GM18951 (cell line): Measurements from ENCODE around the gene HELZ.
"Not testable (repeated sequence)": the region's sequence is repeated elsewhere in the genome, so short reads cannot be mapped to it uniquely, and the experiment has no call there.

Source experiments
- POLR2A ChIP-seq: IDR thresholded peaks from 4 replicates; pipeline ENCODE4 v1.6.1; 2011; ENCODE audit warnings: mild to moderate bottlenecking; ENCODE audit not compliant: insufficient read length, insufficient read depth; ENCODE audit errors: extremely low read depth
- in situ Hi-C: fragments of 300-500 bp; cut with MboI; formaldehyde crosslinking; loops from one replicate; pipeline ENCODE4 v1.12.0; 2022; ENCODE audit warnings: low sequenced_read_pairs, mixed read lengths, inconsistent platforms; ENCODE audit not compliant: unreplicated experiment

Gene HELZ

GRCh38 chr17:67132366-67132765 is 112.6 kb downstream of the HELZ start:
- TF ChIP-seq POLR2A: no peak
- in situ Hi-C loops: no loop called here

- no peak for TF ChIP-seq POLR2A
- in situ Hi-C loops: no loop called here
Observed at GRCh38 chr17:67130768-67131167, 114.2 kb downstream of the HELZ start.

- TF ChIP-seq POLR2A: no peak
- in situ Hi-C loops: no loop called here
Observed at GRCh38 chr17:67129283-67129682, 115.7 kb downstream of the HELZ start.

DNA sequence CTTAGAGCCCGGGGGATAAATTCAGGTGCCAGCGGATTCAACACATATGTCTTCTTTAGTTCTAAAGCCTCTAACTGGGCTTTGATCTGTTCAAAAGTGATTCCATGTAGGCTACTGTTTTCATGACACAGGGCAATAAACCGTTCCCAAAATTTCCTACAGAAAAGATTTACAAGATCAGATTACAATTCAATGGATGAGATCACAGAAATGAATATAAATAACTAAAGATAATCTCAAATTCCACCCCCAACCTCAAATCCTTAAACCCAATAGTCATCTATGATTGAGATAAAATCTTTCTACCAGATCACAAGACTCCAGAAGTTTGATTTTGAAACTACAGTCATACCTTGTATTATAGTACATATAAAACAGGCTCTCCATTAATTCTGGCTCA is 116.3 kb downstream of the HELZ start:
- in situ Hi-C loops: no loop called here
- TF ChIP-seq POLR2A: no peak

- in situ Hi-C loops: no loop called here
- no peak for TF ChIP-seq POLR2A
Observed at GRCh38 chr17:67127925-67128324, 117.1 kb downstream of the HELZ start.

DNA sequence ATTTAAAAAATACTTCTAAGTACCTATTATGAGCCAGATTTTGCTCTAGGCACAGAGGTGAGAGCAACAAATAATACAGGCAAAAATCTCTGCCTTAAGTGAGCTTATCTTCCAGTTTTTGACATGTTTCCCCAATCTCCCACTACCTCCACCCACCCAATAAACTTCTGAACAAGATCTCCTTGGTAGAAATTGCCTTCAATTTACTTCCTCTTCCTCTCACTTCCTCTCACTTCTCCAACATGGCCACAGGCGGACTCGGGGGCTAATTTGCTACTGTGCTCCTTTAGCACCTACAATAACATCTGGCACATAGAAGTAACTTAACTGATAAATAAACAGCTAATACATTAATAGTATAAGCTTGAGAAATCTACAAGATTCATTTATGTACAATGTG is 118.0 kb downstream of the HELZ start:
- TF ChIP-seq POLR2A: no peak
- in situ Hi-C loops: no loop called here

- in situ Hi-C loops: not testable (repeated sequence)
Observed at GRCh38 chr17:67126543-67126942, 118.5 kb downstream of the HELZ start.

GRCh38 chr17:67125924-67126323 is 119.1 kb downstream of the HELZ start:
- in situ Hi-C loops: no loop called here
- no peak for TF ChIP-seq POLR2A

- TF ChIP-seq POLR2A: no peak
- in situ Hi-C loops: no loop called here
Observed at GRCh38 chr17:67125417-67125816, 119.6 kb downstream of the HELZ start.

- in situ Hi-C loops: no loop called here
- no peak for TF ChIP-seq POLR2A
Observed at GRCh38 chr17:67124450-67125148, 120.4 kb downstream of the HELZ start.

DNA sequence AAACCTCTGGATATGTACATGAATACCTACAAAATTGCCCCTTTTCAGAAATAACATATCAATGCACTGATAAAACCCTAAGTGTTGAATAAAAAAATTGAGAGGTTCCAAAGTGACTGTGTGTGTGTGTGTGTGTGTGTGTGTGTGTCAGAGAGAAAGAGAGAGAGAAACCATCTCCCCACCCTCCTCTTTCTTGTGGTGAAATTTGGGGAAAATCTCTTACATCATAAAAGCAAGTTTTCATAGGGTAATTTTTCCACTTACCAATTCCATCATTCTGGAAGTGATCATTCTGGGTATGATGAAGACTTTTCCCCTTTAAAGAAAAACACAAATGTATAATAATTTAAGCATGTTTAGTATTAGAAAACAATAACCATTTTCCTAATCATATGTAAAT is 121.3 kb downstream of the HELZ start:
- in situ Hi-C loops: no loop called here
- no peak for TF ChIP-seq POLR2A

DNA sequence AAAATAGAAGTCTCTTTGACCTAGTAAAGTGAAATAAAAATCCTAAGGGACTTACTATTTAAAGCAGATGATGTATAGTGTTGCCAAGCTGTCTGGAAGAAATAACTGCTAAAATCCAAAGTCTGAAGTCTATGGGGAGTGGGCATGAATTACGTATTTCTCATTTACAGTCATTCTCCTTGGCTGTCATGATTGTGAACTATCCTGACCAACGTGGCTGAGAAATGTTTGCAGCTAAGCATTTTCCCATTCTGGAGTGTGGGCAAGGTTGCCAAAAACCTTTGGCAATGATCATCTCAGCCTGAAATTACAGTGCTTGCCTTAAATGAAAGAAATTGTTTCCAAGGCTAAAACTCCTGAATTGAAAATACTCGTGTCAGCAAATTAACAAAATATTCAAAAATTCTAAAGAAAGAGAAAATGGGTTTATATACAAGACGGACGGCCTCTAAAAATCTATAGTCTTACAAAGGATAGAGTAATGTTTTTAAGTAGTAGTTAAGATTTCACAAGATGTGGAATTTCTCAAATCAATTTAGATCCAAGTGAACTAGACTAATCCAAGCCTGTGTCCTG is 123.6 kb downstream of the HELZ start:
- in situ Hi-C loops: no loop called here

DNA sequence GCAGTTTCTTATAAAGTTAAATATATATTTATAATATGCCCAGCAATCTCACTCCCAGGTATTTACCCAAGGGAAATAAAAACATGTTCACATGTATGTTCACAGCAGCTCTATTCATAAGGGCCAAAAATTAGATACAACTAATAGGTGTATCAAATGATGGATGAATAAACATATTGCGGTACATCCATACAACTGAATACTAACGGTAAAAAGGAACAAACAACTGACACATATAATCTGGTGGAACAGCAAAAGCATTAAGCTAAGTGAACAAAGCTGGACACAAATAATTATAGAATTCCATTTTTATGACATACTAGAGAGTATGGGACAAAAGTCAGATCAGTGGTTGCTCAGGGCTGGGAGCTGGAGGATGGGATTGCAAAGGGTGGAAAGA is 125.9 kb downstream of the HELZ start:
- no peak for TF ChIP-seq POLR2A
- in situ Hi-C loops: no loop called here

More for the DNA sequence above, 123.6 kb downstream of the HELZ start:
- TF ChIP-seq POLR2A: no peak

GRCh38 chr17:67116045-67116575 is 128.9 kb downstream of the HELZ start:
- TF ChIP-seq POLR2A: no peak
- in situ Hi-C loops: no loop called here

GRCh38 chr17:67115401-67115800 is 129.6 kb downstream of the HELZ start:
- TF ChIP-seq POLR2A: no peak
- in situ Hi-C loops: no loop called here

DNA sequence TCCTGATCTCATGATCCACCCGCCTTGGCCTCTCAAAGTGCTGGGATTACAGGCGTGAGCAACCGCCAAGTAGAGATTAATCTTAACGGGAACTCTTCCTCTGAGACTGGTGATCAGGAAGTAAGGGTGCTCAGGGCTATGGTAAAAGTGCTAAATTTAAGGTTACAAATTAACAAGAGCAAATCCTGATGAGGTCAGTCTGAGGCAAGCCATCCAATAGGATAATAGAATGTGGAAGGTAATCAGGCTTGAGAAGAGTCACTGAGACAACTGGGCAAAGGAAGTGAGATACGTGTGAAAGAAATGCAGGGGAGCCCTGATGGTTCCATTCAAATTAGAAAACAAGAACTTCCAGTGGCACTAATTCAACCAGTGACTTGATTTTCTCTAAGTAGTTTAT is 131.5 kb downstream of the HELZ start:
- in situ Hi-C loops: no loop called here
- TF ChIP-seq POLR2A: no peak
